Fibroblast of villous mesenchyme (primary cell): ENCODE data around the gene TRAPPC2L. TPM values are rescaled to one million over a fixed set of nuclear protein-coding genes. Genes with fewer than 3 reads are reported as not detected.

ENCODE experiments used
- DNase-seq: peaks from one replicate; pipeline ENCODE4 v3.0.0-alpha.2; 2010; ENCODE audit warnings: low read depth
- H3K4me3 ChIP-seq: 2 replicates; pipeline ENCODE4 v1.5.1; 2011; ENCODE audit warnings: low read depth, mild to moderate bottlenecking, low read length
- total RNA-seq: library from RNA; depleted of rRNA; stranded (reverse); fragments of >200 nt; gene quantifications from 2 replicates; pipeline ENCODE4 v1.2.3, GENCODE V29; 2012
- TF ChIP-seq, protein P1 (sequence below): IDR thresholded peaks from 2 replicates; pipeline ENCODE4 v1.5.1; 2012; ENCODE audit warnings: low read depth, mild to moderate bottlenecking, low read length; ENCODE audit not compliant: insufficient read depth

The TRAPPC2L gene
- total RNA-seq, 1 donor = 34.5 TPM

DNA sequence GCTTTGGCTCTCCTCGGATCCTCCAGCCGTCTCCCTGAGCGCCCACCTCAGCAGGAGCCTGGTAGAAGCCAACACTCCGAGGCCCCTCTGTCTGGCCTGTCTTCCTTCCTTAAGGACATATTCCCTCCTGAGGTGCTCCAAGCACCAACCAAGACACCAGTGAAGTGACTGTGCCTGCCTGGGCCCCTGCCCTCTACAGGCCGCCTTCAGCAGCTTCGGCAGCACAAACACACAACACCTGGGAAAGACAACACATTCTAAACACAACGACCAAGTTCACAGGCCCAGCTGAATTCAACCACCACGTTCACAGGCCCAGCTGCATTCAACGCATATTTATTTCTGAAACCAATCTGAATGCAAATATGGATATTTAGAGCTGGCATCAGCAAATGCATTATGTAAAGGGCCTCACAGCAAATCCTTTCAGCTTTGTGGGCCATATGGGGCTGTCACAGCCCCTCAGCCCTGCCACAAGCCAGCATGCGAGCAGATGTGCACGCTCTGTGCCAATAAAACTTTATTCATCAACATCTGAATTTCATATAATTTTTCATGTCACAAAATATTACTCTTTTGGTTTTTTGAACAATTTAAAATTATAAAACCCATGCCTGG is 12.4 kb upstream of the TRAPPC2L start:
- DNase-seq = no peak
- H3K4me3 ChIP-seq = no peak overlapping the region
- TF ChIP-seq, protein P1, sequence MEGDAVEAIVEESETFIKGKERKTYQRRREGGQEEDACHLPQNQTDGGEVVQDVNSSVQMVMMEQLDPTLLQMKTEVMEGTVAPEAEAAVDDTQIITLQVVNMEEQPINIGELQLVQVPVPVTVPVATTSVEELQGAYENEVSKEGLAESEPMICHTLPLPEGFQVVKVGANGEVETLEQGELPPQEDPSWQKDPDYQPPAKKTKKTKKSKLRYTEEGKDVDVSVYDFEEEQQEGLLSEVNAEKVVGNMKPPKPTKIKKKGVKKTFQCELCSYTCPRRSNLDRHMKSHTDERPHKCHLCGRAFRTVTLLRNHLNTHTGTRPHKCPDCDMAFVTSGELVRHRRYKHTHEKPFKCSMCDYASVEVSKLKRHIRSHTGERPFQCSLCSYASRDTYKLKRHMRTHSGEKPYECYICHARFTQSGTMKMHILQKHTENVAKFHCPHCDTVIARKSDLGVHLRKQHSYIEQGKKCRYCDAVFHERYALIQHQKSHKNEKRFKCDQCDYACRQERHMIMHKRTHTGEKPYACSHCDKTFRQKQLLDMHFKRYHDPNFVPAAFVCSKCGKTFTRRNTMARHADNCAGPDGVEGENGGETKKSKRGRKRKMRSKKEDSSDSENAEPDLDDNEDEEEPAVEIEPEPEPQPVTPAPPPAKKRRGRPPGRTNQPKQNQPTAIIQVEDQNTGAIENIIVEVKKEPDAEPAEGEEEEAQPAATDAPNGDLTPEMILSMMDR = no peak

DNA sequence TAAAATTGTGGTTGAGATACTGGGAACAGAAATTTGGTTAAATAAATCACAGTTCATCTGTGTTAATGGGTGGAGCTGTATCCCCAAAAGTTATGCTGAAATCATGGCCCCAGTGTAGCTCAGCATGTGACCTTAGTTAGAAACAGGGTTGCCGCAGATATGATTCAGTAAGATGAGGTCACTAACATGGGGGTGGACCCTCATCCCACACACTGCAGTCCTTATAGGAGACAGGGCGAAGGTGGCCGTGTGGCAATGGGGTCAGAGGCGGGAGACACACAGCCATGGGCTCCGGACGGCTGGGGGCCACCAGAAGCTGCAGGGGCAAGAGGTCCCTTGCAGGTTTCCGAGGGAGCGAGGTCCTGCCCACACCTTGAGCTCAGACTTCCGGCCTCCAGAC is 10.8 kb upstream of the TRAPPC2L start:
- TF ChIP-seq, protein P1 = no peak
- DNase-seq = no peak
- no peak overlapping the region for H3K4me3 ChIP-seq

DNA sequence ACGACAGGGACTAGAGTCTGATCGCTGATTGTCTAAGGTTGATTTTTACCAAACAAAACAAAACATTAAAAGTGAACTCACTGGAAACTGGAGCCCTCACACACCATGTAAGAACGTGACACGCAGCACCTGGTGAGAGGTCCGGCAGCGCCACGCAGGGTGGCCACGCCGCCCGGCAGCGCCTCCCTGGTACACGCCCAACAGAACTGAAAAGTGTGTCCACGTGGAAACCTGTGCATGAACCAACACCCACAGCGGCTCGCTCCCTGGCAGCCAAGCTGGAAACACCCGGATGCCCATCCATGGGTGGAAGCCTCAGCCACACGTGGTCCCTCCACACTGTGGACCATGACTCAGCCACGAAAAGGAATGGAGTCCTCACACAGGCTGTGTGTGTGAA is 9.3 kb upstream of the TRAPPC2L start:
- no peak overlapping the region for H3K4me3 ChIP-seq
- DNase-seq = no peak
- TF ChIP-seq, protein P1 = no peak

DNA sequence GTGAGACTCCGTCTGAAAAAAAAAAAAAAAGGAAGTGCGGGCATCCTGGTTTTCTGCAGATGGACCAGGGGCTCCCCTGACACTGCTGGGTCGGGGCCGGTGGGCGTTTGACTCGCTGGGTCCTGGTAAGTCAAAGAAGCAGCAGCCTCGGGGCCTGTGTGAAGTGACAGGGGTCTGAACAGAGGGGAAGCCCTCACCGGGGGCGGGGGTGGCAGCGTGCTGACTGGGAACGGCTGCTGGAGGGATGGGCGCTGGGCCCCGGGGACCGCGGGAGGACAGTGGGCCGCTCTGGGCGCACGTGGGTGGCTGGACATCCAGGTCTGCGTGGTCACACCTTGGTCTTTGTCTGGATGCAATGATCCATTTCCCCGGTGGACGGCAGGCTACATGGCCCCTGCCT is 8.4 kb upstream of the TRAPPC2L start:
- DNase-seq = no peak
- H3K4me3 ChIP-seq = no peak overlapping the region
- TF ChIP-seq, protein P1 = no peak

DNA sequence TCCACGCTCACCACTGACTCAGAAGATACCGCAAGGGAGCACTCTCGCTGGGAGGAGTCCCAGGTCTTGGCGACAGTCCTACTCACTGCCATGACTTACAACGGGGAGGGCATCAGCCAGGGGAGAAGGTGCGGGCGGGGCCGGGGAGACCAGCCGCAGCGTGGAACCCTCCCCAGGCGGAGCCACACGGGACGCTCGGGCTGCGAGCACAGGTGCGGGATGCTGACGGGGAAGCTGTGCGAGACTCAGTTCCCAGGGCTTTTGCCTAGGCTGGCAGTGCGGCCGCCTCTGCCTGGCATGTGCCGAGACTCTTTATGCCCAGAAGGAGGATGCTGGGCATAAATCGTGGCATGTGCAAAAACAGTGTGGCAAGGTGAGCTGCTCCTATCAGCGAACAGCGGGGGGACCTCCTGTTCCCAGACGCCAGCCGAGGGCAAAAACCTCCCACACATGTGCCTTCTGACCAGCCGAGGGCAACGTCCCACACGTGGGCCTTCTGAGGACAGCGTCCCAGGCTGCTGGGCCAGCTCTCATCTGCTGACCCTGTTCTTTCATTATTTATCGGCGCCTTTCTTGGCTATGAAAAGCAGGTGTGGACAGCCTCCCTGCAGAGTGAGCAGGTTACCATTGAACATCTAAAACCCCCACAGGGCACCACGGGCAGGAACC is 6.3 kb upstream of the TRAPPC2L start:
- no peak for DNase-seq
- TF ChIP-seq, protein P1 = no peak
- H3K4me3 ChIP-seq = no peak overlapping the region

DNA sequence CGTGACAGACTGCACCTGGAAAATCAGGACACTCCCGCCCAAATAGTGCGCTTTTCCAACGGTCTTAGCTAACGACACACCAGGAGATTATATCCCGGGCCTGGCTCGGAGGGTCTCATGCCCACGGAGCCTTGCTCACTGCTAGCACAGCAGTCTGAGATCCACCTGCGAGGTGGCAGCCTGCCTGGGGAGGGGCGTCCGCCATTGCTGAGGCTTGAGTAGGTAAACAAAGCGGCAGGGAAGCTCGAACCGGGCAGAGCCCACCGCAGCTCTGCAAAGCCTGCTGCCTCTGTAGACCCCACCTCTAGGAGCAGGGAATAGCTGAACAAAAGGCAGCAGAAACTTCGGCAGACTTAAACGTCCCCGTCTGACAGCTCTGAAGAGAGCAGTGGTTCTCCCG is 5.3 kb upstream of the TRAPPC2L start:
- no peak overlapping the region for H3K4me3 ChIP-seq
- no peak for DNase-seq
- TF ChIP-seq, protein P1 = no peak
